Neural cell (in vitro differentiated cells): ENCODE measurements around the gene MRPL12. TPM values are rescaled to one million over a fixed set of nuclear protein-coding genes. Genes with fewer than 3 reads are reported as not detected.

Experiments
- H2AFZ ChIP-seq: fragments of 200-600, 300-800 bp; sonication (generic), shearing (Covaris generic); 2 replicates; pipeline ENCODE4 v1.6.0; 2014; ENCODE audit warnings: low read depth, mild to moderate bottlenecking, antibody characterized with exemption, low read length, moderate library complexity
- H3F3A ChIP-seq: fragments of 200-600 bp; shearing (Covaris generic); 2 replicates; pipeline ENCODE4 v1.6.1; 2016; ENCODE audit warnings: mild to moderate bottlenecking, moderate library complexity, mixed read lengths, antibody characterized with exemption, low read length; ENCODE audit not compliant: insufficient read depth, poor library complexity, severe bottlenecking
- H3K27ac ChIP-seq: fragments of 200-600, 300-800 bp; sonication (generic), shearing (Covaris generic); 2 replicates; pipeline ENCODE4 v1.5.1; 2014; ENCODE audit warnings: mild to moderate bottlenecking, low read length, moderate library complexity
- H3K27me3 ChIP-seq: fragments of 300-800, 200-600 bp; sonication (generic), shearing (Covaris generic); 2 replicates; pipeline ENCODE4 v1.6.0; 2014; ENCODE audit warnings: mild to moderate bottlenecking, low read depth, low read length, moderate library complexity; ENCODE audit not compliant: insufficient read depth
- H3K36me3 ChIP-seq: fragments of 300-800, 200-600 bp; sonication (generic), shearing (Covaris generic); 2 replicates; pipeline ENCODE4 v1.5.1; 2014; ENCODE audit warnings: mild to moderate bottlenecking, antibody characterized with exemption, low read length, moderate library complexity; ENCODE audit not compliant: insufficient read depth
- H3K4me2 ChIP-seq: fragments of 300-800, 200-600 bp; sonication (generic), shearing (Covaris generic); 2 replicates; pipeline ENCODE4 v1.6.0; 2014; ENCODE audit warnings: mild to moderate bottlenecking, low read length
- H3K4me3 ChIP-seq: fragments of 300-800, 200-600 bp; sonication (generic), shearing (Covaris generic); 2 replicates; pipeline ENCODE4 v1.5.1; 2014; ENCODE audit warnings: mild to moderate bottlenecking, low read length, moderate library complexity
- H3K79me2 ChIP-seq: fragments of 200-600 bp; shearing (Covaris generic); replicated peaks from 2 replicates; pipeline ENCODE4 v1.6.0; 2014; ENCODE audit warnings: mild to moderate bottlenecking, low read length, moderate library complexity; ENCODE audit not compliant: insufficient read depth
- H3K9ac ChIP-seq: fragments of 300-800, 200-600 bp; sonication (generic), shearing (Covaris generic); 2 replicates; pipeline ENCODE4 v1.6.1; 2016; ENCODE audit warnings: mild to moderate bottlenecking, low read length, mixed read lengths
- H3K9me2 ChIP-seq: fragments of 200-600 bp; shearing (Covaris generic); 2 replicates; pipeline ENCODE4 v1.6.1; 2016; ENCODE audit warnings: mild to moderate bottlenecking, low read length, mixed read lengths; ENCODE audit not compliant: insufficient read depth
- H3K9me3 ChIP-seq: fragments of 200-600, 300-800 bp; sonication (generic), shearing (Covaris generic); 2 replicates; pipeline ENCODE4 v1.6.1; 2016; ENCODE audit warnings: mild to moderate bottlenecking, mixed run types, low read length, moderate library complexity, mixed read lengths
- H4K20me1 ChIP-seq: fragments of 200-600 bp; shearing (Covaris generic); 2 replicates; pipeline ENCODE4 v1.6.1; 2016; ENCODE audit warnings: mild to moderate bottlenecking, mixed run types; ENCODE audit not compliant: insufficient read depth
- EP300 ChIP-seq: fragments of 450-650 bp; conservative IDR thresholded peaks from 2 replicates; pipeline ENCODE4 v1.6.1; 2014; ENCODE audit warnings: antibody characterized with exemption, mild to moderate bottlenecking, moderate library complexity; ENCODE audit not compliant: poor library complexity, severe bottlenecking
- EZH2 ChIP-seq: fragments of 200-600, 300-800 bp; shearing (Covaris generic), sonication (generic); IDR thresholded peaks from 2 replicates; pipeline ENCODE4 v1.6.1; 2014; ENCODE audit warnings: antibody characterized with exemption, low read length, borderline replicate concordance, mild to moderate bottlenecking; ENCODE audit not compliant: insufficient read depth, poor library complexity, severe bottlenecking
- MXI1 ChIP-seq: fragments of 450-650 bp; conservative IDR thresholded peaks from 2 replicates; pipeline ENCODE4 v1.6.1; 2014; ENCODE audit warnings: antibody characterized with exemption, mild to moderate bottlenecking; ENCODE audit not compliant: poor library complexity, severe bottlenecking
- POLR2AphosphoS5 ChIP-seq: IDR thresholded peaks from 2 replicates; pipeline ENCODE4 v1.6.1; 2012
- RAD21 ChIP-seq: fragments of 450-650 bp; conservative IDR thresholded peaks from 2 replicates; pipeline ENCODE4 v1.6.1; 2014; ENCODE audit warnings: antibody characterized with exemption, mild to moderate bottlenecking, moderate library complexity
- SMC3 ChIP-seq: fragments of 450-650 bp; conservative IDR thresholded peaks from 2 replicates; pipeline ENCODE4 v1.6.1; 2014; ENCODE audit warnings: antibody characterized with exemption, mild to moderate bottlenecking, moderate library complexity; ENCODE audit not compliant: poor library complexity
- TAF1 ChIP-seq: IDR thresholded peaks from 2 replicates; pipeline ENCODE4 v1.6.1; 2012; ENCODE audit warnings: low read depth
- polyA plus RNA-seq: library from polyadenylated mRNA; depleted of rRNA; stranded (reverse); fragments of >200 nt; gene quantifications from 2 replicates; pipeline ENCODE4 v1.2.3, GENCODE V29; 2014
- TF ChIP-seq, protein P1 (sequence below): IDR thresholded peaks from 2 replicates; pipeline ENCODE4 v1.6.1; 2012; ENCODE audit warnings: borderline replicate concordance
- TF ChIP-seq, protein P2 (sequence below): fragments of 450-650 bp; IDR thresholded peaks from 2 replicates; pipeline ENCODE4 v1.5.1; 2014; ENCODE audit warnings: antibody characterized with exemption, mild to moderate bottlenecking, moderate library complexity; ENCODE audit not compliant: poor library complexity, severe bottlenecking

Gene MRPL12
- polyA plus RNA-seq, 1 donor from 2014 or later: 10.4 TPM

DNA sequence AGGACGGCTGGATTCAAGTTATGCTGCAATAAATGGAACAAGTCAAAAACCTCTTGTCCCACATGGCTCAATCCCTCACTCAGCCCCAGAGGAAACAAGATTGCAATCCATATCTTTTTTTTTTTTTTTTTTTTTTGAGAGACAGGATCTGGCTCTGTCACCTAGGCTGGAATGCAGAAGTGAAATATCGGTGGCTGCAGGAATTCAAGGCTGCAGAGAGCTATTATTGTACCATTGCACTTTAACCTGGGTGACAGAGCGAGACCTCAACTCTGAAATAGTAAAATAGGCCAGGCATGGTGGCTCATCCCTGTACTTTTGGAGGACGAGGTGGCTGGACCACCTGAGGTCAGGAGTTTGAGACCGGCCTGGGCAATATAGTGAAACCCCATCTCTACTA lies 44.1 kb upstream of the MRPL12 start:
- Histone ChIP-seq H3K27me3 (no peaks in the 10 kb centered on the region), H3K27ac (no peak overlapping the region), H3K4me2 (no peak overlapping the region), H3F3A (no peaks in the 10 kb centered on the region), H3K4me3 (no peak overlapping the region), H3K9ac (no peak overlapping the region), H3K9me2 (no peaks in the 10 kb centered on the region), H3K79me2 (no peaks in the 10 kb centered on the region), H4K20me1 (no peaks in the 10 kb centered on the region), H3K36me3 (no peaks in the 10 kb centered on the region), H2AFZ (no peak overlapping the region), H3K9me3 (no peaks in the 10 kb centered on the region)
- TF ChIP-seq MXI1 (no peak), TAF1 (no peak)
- TF ChIP-seq, protein P1, sequence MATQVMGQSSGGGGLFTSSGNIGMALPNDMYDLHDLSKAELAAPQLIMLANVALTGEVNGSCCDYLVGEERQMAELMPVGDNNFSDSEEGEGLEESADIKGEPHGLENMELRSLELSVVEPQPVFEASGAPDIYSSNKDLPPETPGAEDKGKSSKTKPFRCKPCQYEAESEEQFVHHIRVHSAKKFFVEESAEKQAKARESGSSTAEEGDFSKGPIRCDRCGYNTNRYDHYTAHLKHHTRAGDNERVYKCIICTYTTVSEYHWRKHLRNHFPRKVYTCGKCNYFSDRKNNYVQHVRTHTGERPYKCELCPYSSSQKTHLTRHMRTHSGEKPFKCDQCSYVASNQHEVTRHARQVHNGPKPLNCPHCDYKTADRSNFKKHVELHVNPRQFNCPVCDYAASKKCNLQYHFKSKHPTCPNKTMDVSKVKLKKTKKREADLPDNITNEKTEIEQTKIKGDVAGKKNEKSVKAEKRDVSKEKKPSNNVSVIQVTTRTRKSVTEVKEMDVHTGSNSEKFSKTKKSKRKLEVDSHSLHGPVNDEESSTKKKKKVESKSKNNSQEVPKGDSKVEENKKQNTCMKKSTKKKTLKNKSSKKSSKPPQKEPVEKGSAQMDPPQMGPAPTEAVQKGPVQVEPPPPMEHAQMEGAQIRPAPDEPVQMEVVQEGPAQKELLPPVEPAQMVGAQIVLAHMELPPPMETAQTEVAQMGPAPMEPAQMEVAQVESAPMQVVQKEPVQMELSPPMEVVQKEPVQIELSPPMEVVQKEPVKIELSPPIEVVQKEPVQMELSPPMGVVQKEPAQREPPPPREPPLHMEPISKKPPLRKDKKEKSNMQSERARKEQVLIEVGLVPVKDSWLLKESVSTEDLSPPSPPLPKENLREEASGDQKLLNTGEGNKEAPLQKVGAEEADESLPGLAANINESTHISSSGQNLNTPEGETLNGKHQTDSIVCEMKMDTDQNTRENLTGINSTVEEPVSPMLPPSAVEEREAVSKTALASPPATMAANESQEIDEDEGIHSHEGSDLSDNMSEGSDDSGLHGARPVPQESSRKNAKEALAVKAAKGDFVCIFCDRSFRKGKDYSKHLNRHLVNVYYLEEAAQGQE: no peak

DNA sequence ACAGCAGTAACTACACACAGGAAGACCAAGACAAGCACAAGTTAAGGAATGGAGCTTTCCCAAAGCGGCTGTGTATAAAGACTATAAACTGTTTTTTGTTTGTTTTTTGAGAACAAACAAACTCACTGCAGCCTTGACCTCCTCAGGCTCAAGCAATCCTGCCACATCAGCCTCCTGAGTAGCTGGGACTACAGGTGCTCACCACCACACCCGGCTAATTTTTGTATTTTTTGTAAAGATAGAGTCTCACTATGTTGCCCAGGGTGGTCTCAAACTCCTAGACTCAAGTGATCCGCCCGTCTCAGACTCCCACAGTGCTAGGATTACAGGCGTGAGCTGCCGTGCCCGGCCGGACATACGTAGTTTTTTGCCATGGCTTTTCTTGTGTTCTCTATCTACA lies 42.7 kb upstream of the MRPL12 start:
- TF ChIP-seq EZH2 (no peak), SMC3 (no peak), POLR2AphosphoS5 (no peak), EP300 (no peak), RAD21 (no peak), TAF1 (no peak), MXI1 (no peak)
- TF ChIP-seq, protein P2, sequence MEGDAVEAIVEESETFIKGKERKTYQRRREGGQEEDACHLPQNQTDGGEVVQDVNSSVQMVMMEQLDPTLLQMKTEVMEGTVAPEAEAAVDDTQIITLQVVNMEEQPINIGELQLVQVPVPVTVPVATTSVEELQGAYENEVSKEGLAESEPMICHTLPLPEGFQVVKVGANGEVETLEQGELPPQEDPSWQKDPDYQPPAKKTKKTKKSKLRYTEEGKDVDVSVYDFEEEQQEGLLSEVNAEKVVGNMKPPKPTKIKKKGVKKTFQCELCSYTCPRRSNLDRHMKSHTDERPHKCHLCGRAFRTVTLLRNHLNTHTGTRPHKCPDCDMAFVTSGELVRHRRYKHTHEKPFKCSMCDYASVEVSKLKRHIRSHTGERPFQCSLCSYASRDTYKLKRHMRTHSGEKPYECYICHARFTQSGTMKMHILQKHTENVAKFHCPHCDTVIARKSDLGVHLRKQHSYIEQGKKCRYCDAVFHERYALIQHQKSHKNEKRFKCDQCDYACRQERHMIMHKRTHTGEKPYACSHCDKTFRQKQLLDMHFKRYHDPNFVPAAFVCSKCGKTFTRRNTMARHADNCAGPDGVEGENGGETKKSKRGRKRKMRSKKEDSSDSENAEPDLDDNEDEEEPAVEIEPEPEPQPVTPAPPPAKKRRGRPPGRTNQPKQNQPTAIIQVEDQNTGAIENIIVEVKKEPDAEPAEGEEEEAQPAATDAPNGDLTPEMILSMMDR: no peak
- TF ChIP-seq, protein P1: no peak
- Histone ChIP-seq H2AFZ (no peak overlapping the region), H3K27ac (no peak overlapping the region), H3F3A (no peaks in the 10 kb centered on the region), H3K4me3 (no peak overlapping the region), H3K9ac (no peak overlapping the region), H3K36me3 (no peaks in the 10 kb centered on the region), H3K9me2 (no peaks in the 10 kb centered on the region), H3K9me3 (no peaks in the 10 kb centered on the region), H3K4me2 (no peak overlapping the region), H3K79me2 (no peaks in the 10 kb centered on the region), H3K27me3 (no peaks in the 10 kb centered on the region), H4K20me1 (no peaks in the 10 kb centered on the region)
